Transverse colon (tissue), 4 donors: ENCODE results near the gene CDC7. TPM values are rescaled to one million over a fixed set of nuclear protein-coding genes. Genes with fewer than 3 reads are reported as not detected.

Experiments used
- DNase-seq: peaks from one replicate; pipeline ENCODE4 v3.0.0-alpha.2; 2019
- H3K27ac ChIP-seq, 4 donors: fragments of 200-600 bp; sonication (generic); 2 replicates each; pipeline ENCODE4 v1.5.1; 2016 to 2018; ENCODE audit warnings: inconsistent platforms in 4 of 4
- H3K27me3 ChIP-seq: fragments of 200-600 bp; sonication (generic); 2 replicates; pipeline ENCODE4 v1.5.1; 2017; ENCODE audit warnings: inconsistent platforms
- H3K36me3 ChIP-seq, 4 donors: fragments of 200-600 bp; sonication (generic); 2 replicates each; pipeline ENCODE4 v1.5.1; 2017 to 2019; ENCODE audit warnings: inconsistent platforms in 4 of 4
- H3K4me1 ChIP-seq, 4 donors: fragments of 200-600 bp; sonication (generic); 2 replicates each; pipeline ENCODE4 v1.5.1; 2017 to 2020; ENCODE audit warnings: inconsistent platforms in 4 of 4
- H3K4me3 ChIP-seq, 4 donors: fragments of 200-600 bp; sonication (generic); 1 replicate in 1 of 4; 2 replicates in 3 of 4; pipeline versions ENCODE4 v1.5.1 to v1.6.1; 2017 to 2019; ENCODE audit warnings: inconsistent platforms in 4 of 4
- H3K9me3 ChIP-seq, 2 donors: fragments of 200-600 bp; sonication (generic); 2 replicates each; pipeline ENCODE4 v1.5.1; 2017 to 2019; ENCODE audit warnings: inconsistent platforms in 2 of 2
- CTCF ChIP-seq, 5 experiments: fragments of 200-600 bp in 3 of 5; fragments of 450-650 bp in 2 of 5; sonication (generic) in 3 of 5; IDR thresholded peaks; 1 replicate in 2 of 5; 2 replicates in 3 of 5; pipeline ENCODE4 v1.5.1; 2016 to 2017; ENCODE audit warnings: antibody characterized with exemption in 5 of 5, inconsistent platforms in 3 of 5, mild to moderate bottlenecking in 2 of 5, moderate library complexity in 1 of 5
- EP300 ChIP-seq: sonication (generic); formaldehyde crosslinking; IDR thresholded peaks from one replicate; pipeline ENCODE4 v1.6.1; 2017; ENCODE audit warnings: antibody characterized with exemption, low read depth
- POLR2A ChIP-seq: fragments of 450-650 bp; IDR thresholded peaks from one replicate; pipeline ENCODE4 v1.6.1; 2016; ENCODE audit warnings: antibody characterized with exemption, mild to moderate bottlenecking, moderate library complexity
- POLR2AphosphoS5 ChIP-seq, 3 donors: sonication (generic); formaldehyde crosslinking; IDR thresholded peaks; one replicate each; pipeline ENCODE4 v1.6.1; 2016; ENCODE audit warnings: antibody characterized with exemption in 3 of 3
- WGBS, 2 donors: methylation state at CpG; one replicate each; pipeline ENCODE4 v1.1.5; 2018; ENCODE audit warnings: low coverage in 1 of 2; 5-methylcytosine and 5-hydroxymethylcytosine counted together
- in situ Hi-C, 4 donors: fragments of 200-750 bp; cut with MboI; loops; one replicate each; pipeline versions ENCODE4 v1.15.0 to v1.15.1; 2017; ENCODE audit warnings: low sequenced_read_pairs in 3 of 4, low pct_ligation_motif_present in 1 of 4, low pct_unique_long_range_greater_than_20kb in 1 of 4
- intact Hi-C: fragments of 100-400 bp; cut with DNase I; formaldehyde crosslinking; loops from one replicate; pipeline ENCODE4 v1.15.1; 2023; ENCODE audit warnings: low total_unique reads
- total RNA-seq, 4 donors: library from RNA; depleted of rRNA; stranded (reverse); fragments of >200 nt; gene quantifications; one replicate each; pipeline ENCODE4 v1.1.0, GENCODE V29; 2016

CDC7 gene
- total RNA-seq, 4 donors from 2014 or later, result 0.68 to 2.8 (median 1.3) TPM; not detected in 1

GRCh38 chr1:91540910-91541309, 40.3 kb downstream of the CDC7 start:
- in situ Hi-C loops, result no loop called here
- H3K4me1 ChIP-seq, result no peaks in the 10 kb centered on the region
- H3K4me3 ChIP-seq, result no peak overlapping the region
- 80 to 88% methylated on average over 1 of the region's 1 CpG for WGBS, 2 donors
- no peak overlapping the region for H3K27ac ChIP-seq
- no peaks in the 10 kb centered on the region for H3K27me3 ChIP-seq
- TF ChIP-seq EP300 (no peak), POLR2A (no peak), CTCF (IDR thresholded peaks at IDR 0.05) (no peak), POLR2AphosphoS5 (IDR thresholded peaks at IDR 0.05) (no peak)
- DNase-seq, result no peak
- intact Hi-C loops, result no loop called here
- H3K9me3 ChIP-seq, result no peaks in the 10 kb centered on the region
- no peaks in the 10 kb centered on the region for H3K36me3 ChIP-seq

- H3K36me3 ChIP-seq, result no peaks in the 10 kb centered on the region
- no peak overlapping the region for H3K27ac ChIP-seq
- no peaks in the 10 kb centered on the region for H3K4me1 ChIP-seq
- H3K27me3 ChIP-seq, result no peaks in the 10 kb centered on the region
- DNase-seq, result no peak
- intact Hi-C loops, result no loop called here
- WGBS, 2 donors, result 84 to 93% methylated on average over 3 to 5 of the region's 5 CpGs
- TF ChIP-seq EP300 (no peak), POLR2A (no peak), CTCF (IDR thresholded peaks at IDR 0.05) (no peak), POLR2AphosphoS5 (IDR thresholded peaks at IDR 0.05) (no peak)
- H3K4me3 ChIP-seq, result no peak overlapping the region
- H3K9me3 ChIP-seq, result no peaks in the 10 kb centered on the region
- in situ Hi-C loops, result no loop called here
Observed at GRCh38 chr1:91541918-91542533, 41.4 kb downstream of the CDC7 start.

GRCh38 chr1:91545506-91546300, 45.1 kb downstream of the CDC7 start:
- TF ChIP-seq POLR2A (no peak), POLR2AphosphoS5 (IDR thresholded peaks at IDR 0.05) (no peak), EP300 (no peak), CTCF (IDR thresholded peaks at IDR 0.05) (no peak)
- intact Hi-C loops, result no loop called here
- 89 to 91% methylated on average over 7 to 13 of the region's 13 CpGs for WGBS, 2 donors
- in situ Hi-C loops, result no loop called here
- Histone ChIP-seq H3K27me3 (no peaks in the 10 kb centered on the region), H3K4me1 (no peaks in the 10 kb centered on the region), H3K36me3 (no peaks in the 10 kb centered on the region), H3K4me3 (no peak overlapping the region), H3K9me3 (no peaks in the 10 kb centered on the region), H3K27ac (no peak overlapping the region)
- DNase-seq, result no peak

- no peak for TF ChIP-seq EP300
- TF ChIP-seq POLR2AphosphoS5 (IDR thresholded peaks at IDR 0.05), result no peak
- TF ChIP-seq POLR2A, result no peak
- no peak for TF ChIP-seq CTCF (IDR thresholded peaks at IDR 0.05)
- WGBS, 2 donors, result 96% methylated on average over 18 of the region's 18 CpGs; no CpG with 5 or more reads in 1 of the 2 donors
- Histone ChIP-seq H3K36me3 (no peaks in the 10 kb centered on the region), H3K27ac (no peak overlapping the region), H3K4me1 (no peaks in the 10 kb centered on the region), H3K4me3 (no peak overlapping the region), H3K9me3 (no peaks in the 10 kb centered on the region), H3K27me3 (no peaks in the 10 kb centered on the region)
- in situ Hi-C loops (no loop called here), intact Hi-C loops (no loop called here)
- no peak for DNase-seq
Observed at GRCh38 chr1:91546301-91546581, 45.6 kb downstream of the CDC7 start.
